Aorta (tissue), 5 donors: Measurements from ENCODE around the gene SERPINF2. TPM values are rescaled to one million over a fixed set of nuclear protein-coding genes. Genes with fewer than 3 reads are reported as not detected.
A peak's percentile ranks its signal among the peaks of the same experiment; 100 is the strongest.

ENCODE experiments used
- ATAC-seq: fragments of 200-7000 bp; cut with Tn5 transposase; one replicate; pipeline ENCODE4 v1.9.1; 2022; ENCODE audit warnings: moderate library complexity; ENCODE audit not compliant: low FRiP score
- DNase-seq, 2 donors: peaks; one replicate each; pipeline ENCODE4 v3.0.0-alpha.2; 2020
- H3K27ac ChIP-seq, 2 donors: one replicate each; pipeline ENCODE4 v1.5.1; 2013; ENCODE audit warnings: low read length in 2 of 2, mild to moderate bottlenecking in 2 of 2, moderate library complexity in 2 of 2, control low read depth in 1 of 2, inconsistent platforms in 1 of 2, low read depth in 1 of 2
- H3K27me3 ChIP-seq, 2 donors: one replicate each; pipeline ENCODE4 v1.6.1; 2013; ENCODE audit warnings: control low read depth in 1 of 2, low read length in 1 of 2, mild to moderate bottlenecking in 1 of 2, moderate library complexity in 1 of 2; ENCODE audit not compliant: insufficient read depth in 2 of 2, control insufficient read depth in 1 of 2
- H3K36me3 ChIP-seq, 2 donors: one replicate each; pipeline ENCODE4 v1.6.1; 2013; ENCODE audit warnings: control low read depth in 1 of 2, low read length in 1 of 2, mild to moderate bottlenecking in 1 of 2; ENCODE audit not compliant: insufficient read depth in 2 of 2, control insufficient read depth in 1 of 2
- H3K4me1 ChIP-seq, 2 donors: one replicate each; pipeline ENCODE4 v1.6.1; 2013; ENCODE audit warnings: low read length in 2 of 2, control low read depth in 1 of 2, mild to moderate bottlenecking in 1 of 2, moderate library complexity in 1 of 2; ENCODE audit not compliant: insufficient read depth in 2 of 2, control insufficient read depth in 1 of 2
- H3K4me3 ChIP-seq, 2 donors: one replicate each; pipeline ENCODE4 v1.5.1; 2013; ENCODE audit warnings: low read length in 2 of 2, control low read depth in 1 of 2, mild to moderate bottlenecking in 1 of 2
- H3K9me3 ChIP-seq: one replicate; pipeline ENCODE4 v1.6.1; 2013; ENCODE audit warnings: mild to moderate bottlenecking, low read length; ENCODE audit not compliant: control insufficient read depth
- WGBS, 2 donors: extraction: QIAGEN DNeasy Blood & Tissue Kit; methylation state at CpG; one replicate each; pipeline ENCODE4 v1.1.7; 2013; 5-methylcytosine and 5-hydroxymethylcytosine counted together
- intact Hi-C, 2 donors: fragments of 100-400 bp; cut with DNase I; formaldehyde crosslinking; loops; one replicate each; pipeline versions ENCODE4 v1.14.2 to v1.15.0; 2022
- polyA plus RNA-seq, 2 donors: library from polyadenylated mRNA; stranded (reverse); fragments of 200-250 nt; gene quantifications; one replicate each; pipeline ENCODE4 v1.2.3, GENCODE V29; 2013
- total RNA-seq, 2 donors: library from RNA; stranded (reverse); fragmentation: NEBNext Ultra II Directional; extraction: Animal tissue kit (Norgen Biotek cat#: 25700); gene quantifications; one replicate each; pipeline ENCODE4 v1.2.1, GENCODE V29; 2021
- donor health status: healthy with polysubstance abuse.
- donor health status: Bipolar disorder and iron deficiency.
- donor health status: DM: no; HTN: no; CAD: no.
- donor health status: DM: no; HTN: no; CAD: no.
- donor health status: DM: yes; HTN: yes; CAD: no.

SERPINF2 gene
- total and polyA plus RNA-seq, 4 donors: 0.13 to 15.1 (median 8.0) TPM

- DNase-seq (no peak), ATAC-seq (peak; percentile 25)
- Histone ChIP-seq H3K9me3 (no peaks in the 10 kb centered on the region), H3K27ac (no peak overlapping the region), H3K4me1 (no peaks in the 10 kb centered on the region), H3K27me3 (no peaks in the 10 kb centered on the region), H3K36me3 (no peaks in the 10 kb centered on the region), H3K4me3 (no peak overlapping the region)
- intact Hi-C loops: no loop called here
- 67% methylated on average over 18 of the region's 18 CpGs for WGBS, 2 donors
Observed at GRCh38 chr17:1752425-1753262, 10.0 kb downstream of the SERPINF2 start.

- no peaks in the 10 kb centered on the region for H3K9me3 ChIP-seq
- intact Hi-C loops: no loop called here
- no peak overlapping the region for H3K4me3 ChIP-seq
- H3K4me1 ChIP-seq: no peaks in the 10 kb centered on the region
- whole genome bisulfite sequencing, 2 donors: 77 to 83% methylated on average over 21 to 23 of the region's 23 CpGs
- ATAC-seq (no peak), DNase-seq (no peak)
- H3K27ac ChIP-seq: no peak overlapping the region
- H3K36me3 ChIP-seq: no peaks in the 10 kb centered on the region
- no peaks in the 10 kb centered on the region for H3K27me3 ChIP-seq
Observed at GRCh38 chr17:1753767-1754429, 11.2 kb downstream of the SERPINF2 start.

- intact Hi-C loops: no loop called here
- H3K27ac ChIP-seq: no peak overlapping the region
- WGBS, 2 donors: 66 to 71% methylated on average over 22 to 25 of the region's 25 CpGs
Observed at GRCh38 chr17:1754430-1755112, 11.9 kb downstream of the SERPINF2 start.

GRCh38 chr17:1755252-1755826 lies 12.7 kb downstream of the SERPINF2 start:
- intact Hi-C loops: no loop called here
- H3K27ac ChIP-seq: no peak overlapping the region
- peak; percentile 29 for ATAC-seq

More at GRCh38 chr17:1754430-1755112, 11.9 kb downstream of the SERPINF2 start:
- Histone ChIP-seq H3K9me3 (no peaks in the 10 kb centered on the region), H3K27me3 (no peaks in the 10 kb centered on the region), H3K4me3 (no peak overlapping the region), H3K4me1 (no peaks in the 10 kb centered on the region), H3K36me3 (no peaks in the 10 kb centered on the region)
- ATAC-seq (no peak), DNase-seq (no peak)

GRCh38 chr17:1755827-1756262 lies 13.2 kb downstream of the SERPINF2 start:
- DNase-seq: no peak
- Histone ChIP-seq H3K4me1 (no peaks in the 10 kb centered on the region), H3K4me3 (no peak overlapping the region), H3K27ac (no peak overlapping the region), H3K9me3 (no peaks in the 10 kb centered on the region), H3K27me3 (no peaks in the 10 kb centered on the region), H3K36me3 (no peaks in the 10 kb centered on the region)
- intact Hi-C loops: no loop called here
- WGBS, 2 donors: 64 to 65% methylated on average over 17 of the region's 17 CpGs
- no peak for ATAC-seq

More at GRCh38 chr17:1755252-1755826, 12.7 kb downstream of the SERPINF2 start:
- no peak for DNase-seq
- no peak overlapping the region for H3K4me3 ChIP-seq
- H3K9me3 ChIP-seq: no peaks in the 10 kb centered on the region
- no peaks in the 10 kb centered on the region for H3K27me3 ChIP-seq
- no peaks in the 10 kb centered on the region for H3K36me3 ChIP-seq
- 43 to 46% methylated on average over 15 to 20 of the region's 20 CpGs for WGBS, 2 donors
- H3K4me1 ChIP-seq: no peaks in the 10 kb centered on the region

GRCh38 chr17:1758807-1759206 lies 16.1 kb downstream of the SERPINF2 start:
- H3K36me3 ChIP-seq: no peaks in the 10 kb centered on the region
- H3K9me3 ChIP-seq: no peaks in the 10 kb centered on the region
- no peak overlapping the region for H3K27ac ChIP-seq
- no peaks in the 10 kb centered on the region for H3K27me3 ChIP-seq
- WGBS, 2 donors: 83 to 86% methylated on average over 15 of the region's 15 CpGs
- intact Hi-C loops: no loop called here
- H3K4me1 ChIP-seq: no peaks in the 10 kb centered on the region
- H3K4me3 ChIP-seq: no peak overlapping the region
- DNase-seq (peak in 1 of 2 donors; percentile 70), ATAC-seq (no peak)

- WGBS, 2 donors: 81% methylated on average over 5 of the region's 5 CpGs
- Histone ChIP-seq H3K27ac (no peak overlapping the region), H3K9me3 (no peaks in the 10 kb centered on the region), H3K27me3 (no peaks in the 10 kb centered on the region), H3K4me1 (no peaks in the 10 kb centered on the region), H3K36me3 (no peaks in the 10 kb centered on the region), H3K4me3 (no peak overlapping the region)
- ATAC-seq (no peak), DNase-seq (no peak)
- intact Hi-C loops: no loop called here
Observed at GRCh38 chr17:1759529-1759928, 16.9 kb downstream of the SERPINF2 start.

GRCh38 chr17:1762233-1762900 lies 19.7 kb downstream of the SERPINF2 start:
- Histone ChIP-seq H3K27me3 (no peaks in the 10 kb centered on the region), H3K36me3 (no peaks in the 10 kb centered on the region), H3K4me1 (no peaks in the 10 kb centered on the region), H3K27ac (no peak overlapping the region), H3K9me3 (no peaks in the 10 kb centered on the region), H3K4me3 (no peak overlapping the region)
- intact Hi-C loops: no loop called here
- no peak for DNase-seq
- peak; percentile 65 for ATAC-seq
- 54 to 64% methylated on average over 21 of the region's 21 CpGs for WGBS, 2 donors
